Astrocyte (in vitro differentiated cells and primary cell): Measurements from ENCODE around the gene ZNF48.
A peak's percentile ranks its signal among the peaks of the same experiment; 100 is the strongest.

Experiments used
- EZH2 ChIP-seq: IDR thresholded peaks from 2 replicates; pipeline ENCODE4 v1.6.1; 2012; ENCODE audit warnings: mild to moderate bottlenecking, low read length, inconsistent platforms; ENCODE audit not compliant: insufficient read depth
- TF ChIP-seq, protein P1 (sequence below): IDR thresholded peaks from 2 replicates; pipeline ENCODE4 v1.5.1; 2011; ENCODE audit warnings: low read depth, mild to moderate bottlenecking, inconsistent platforms, low read length, moderate library complexity; ENCODE audit not compliant: insufficient read depth

GRCh38 chr16:30370456-30371247, 24.6 kb upstream of the ZNF48 start, which contains the start of gene TBC1D10B:
- TF ChIP-seq, protein P1, sequence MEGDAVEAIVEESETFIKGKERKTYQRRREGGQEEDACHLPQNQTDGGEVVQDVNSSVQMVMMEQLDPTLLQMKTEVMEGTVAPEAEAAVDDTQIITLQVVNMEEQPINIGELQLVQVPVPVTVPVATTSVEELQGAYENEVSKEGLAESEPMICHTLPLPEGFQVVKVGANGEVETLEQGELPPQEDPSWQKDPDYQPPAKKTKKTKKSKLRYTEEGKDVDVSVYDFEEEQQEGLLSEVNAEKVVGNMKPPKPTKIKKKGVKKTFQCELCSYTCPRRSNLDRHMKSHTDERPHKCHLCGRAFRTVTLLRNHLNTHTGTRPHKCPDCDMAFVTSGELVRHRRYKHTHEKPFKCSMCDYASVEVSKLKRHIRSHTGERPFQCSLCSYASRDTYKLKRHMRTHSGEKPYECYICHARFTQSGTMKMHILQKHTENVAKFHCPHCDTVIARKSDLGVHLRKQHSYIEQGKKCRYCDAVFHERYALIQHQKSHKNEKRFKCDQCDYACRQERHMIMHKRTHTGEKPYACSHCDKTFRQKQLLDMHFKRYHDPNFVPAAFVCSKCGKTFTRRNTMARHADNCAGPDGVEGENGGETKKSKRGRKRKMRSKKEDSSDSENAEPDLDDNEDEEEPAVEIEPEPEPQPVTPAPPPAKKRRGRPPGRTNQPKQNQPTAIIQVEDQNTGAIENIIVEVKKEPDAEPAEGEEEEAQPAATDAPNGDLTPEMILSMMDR: peak; percentile 3
- peak; percentile 42 for TF ChIP-seq EZH2
